DND-41 (cell line): ENCODE data around the gene FUT3.

ENCODE experiments used
- ATAC-seq: fragments of 200-7000 bp; cut with Tn5 transposase; 3 replicates; pipeline ENCODE4 v1.9.1; 2021; ENCODE audit warnings: low read depth; ENCODE audit not compliant: insufficient read depth
- DNase-seq: peaks from one replicate; pipeline ENCODE4 v3.0.0-alpha.2; 2020
- H2AFZ ChIP-seq: 2 replicates; pipeline ENCODE4 v1.6.0; 2012; ENCODE audit warnings: low read depth, low read length
- H3K27ac ChIP-seq: 2 replicates; pipeline ENCODE4 v1.5.1; 2012; ENCODE audit warnings: low read length, inconsistent platforms
- H3K27me3 ChIP-seq: fragments of 200-600 bp; sonication (generic); 2 replicates; pipeline ENCODE4 v1.6.0; 2012; ENCODE audit warnings: low read length, mild to moderate bottlenecking, inconsistent platforms; ENCODE audit not compliant: insufficient read depth, poor library complexity
- H3K36me3 ChIP-seq: 2 replicates; pipeline ENCODE4 v1.5.1; 2012; ENCODE audit warnings: low read length, inconsistent platforms; ENCODE audit not compliant: insufficient read depth
- H3K4me1 ChIP-seq: 2 replicates; pipeline ENCODE4 v1.5.1; 2012; ENCODE audit warnings: mild to moderate bottlenecking, low read length; ENCODE audit not compliant: insufficient read depth
- H3K4me2 ChIP-seq: 2 replicates; pipeline ENCODE4 v1.6.0; 2012; ENCODE audit warnings: mild to moderate bottlenecking, moderate library complexity, low read length, inconsistent platforms; ENCODE audit not compliant: insufficient read depth
- H3K4me3 ChIP-seq, 2 experiments: fragments of 200-600 bp in 1 of 2; shearing (Covaris generic) in 1 of 2; 2 replicates each; pipeline ENCODE4 v1.5.1; 2012 to 2016; ENCODE audit warnings: inconsistent platforms in 2 of 2, low read length in 2 of 2, mild to moderate bottlenecking in 2 of 2, low read depth in 1 of 2, moderate library complexity in 1 of 2
- H3K79me2 ChIP-seq: 2 replicates; pipeline ENCODE4 v1.6.0; 2012; ENCODE audit warnings: low read length, inconsistent platforms; ENCODE audit not compliant: insufficient read depth
- H3K9ac ChIP-seq: 2 replicates; pipeline ENCODE4 v1.6.0; 2012; ENCODE audit warnings: low read depth, mild to moderate bottlenecking, inconsistent platforms, low read length, moderate library complexity
- H3K9me3 ChIP-seq: 2 replicates; pipeline ENCODE4 v1.5.1; 2012; ENCODE audit warnings: low read length, moderate library complexity, mild to moderate bottlenecking, inconsistent platforms; ENCODE audit not compliant: insufficient read depth, severe bottlenecking
- H4K20me1 ChIP-seq: 2 replicates; pipeline ENCODE4 v1.6.0; 2012; ENCODE audit warnings: low read length; ENCODE audit not compliant: insufficient read depth
- EZH2 ChIP-seq: IDR thresholded peaks from 3 replicates; pipeline ENCODE4 v1.6.1; 2012; ENCODE audit warnings: borderline replicate concordance, low read depth, mild to moderate bottlenecking, moderate library complexity, low read length, inconsistent platforms; ENCODE audit not compliant: severe bottlenecking
- TF ChIP-seq, protein P1 (sequence below): IDR thresholded peaks from 2 replicates; pipeline ENCODE4 v1.5.1; 2012; ENCODE audit warnings: borderline replicate concordance, low read length, moderate library complexity, mild to moderate bottlenecking; ENCODE audit not compliant: poor library complexity, severe bottlenecking; ENCODE audit errors: extremely low read depth

The FUT3 gene

DNA sequence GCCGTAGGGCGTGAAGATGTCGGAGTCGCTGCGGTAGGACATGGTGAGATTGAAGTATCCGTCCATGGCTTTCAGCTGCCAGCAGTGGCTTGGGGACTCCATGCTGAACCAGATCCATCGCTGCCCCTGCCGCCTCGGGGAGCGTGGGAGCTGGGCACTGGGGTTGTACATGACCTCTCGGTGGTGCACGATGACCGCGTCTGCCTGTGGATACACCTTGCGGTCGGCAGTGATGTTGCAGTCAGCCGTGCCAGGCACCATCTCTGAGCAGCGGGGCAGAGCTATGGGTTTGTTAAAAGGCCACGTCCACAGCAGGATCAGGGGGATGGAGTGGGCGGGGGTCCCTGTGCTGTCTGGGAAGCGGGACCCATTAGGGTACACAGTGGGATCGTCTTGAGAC lies 19.2 kb downstream of the FUT3 start:
- Histone ChIP-seq H3K4me1 (no peaks in the 10 kb centered on the region), H2AFZ (no peak overlapping the region), H3K27ac (no peak overlapping the region), H3K9me3 (no peaks in the 10 kb centered on the region), H3K4me2 (no peak overlapping the region), H4K20me1 (no peaks in the 10 kb centered on the region; the same call in 1 of the 2 replicates), H3K9ac (no peak overlapping the region), H3K36me3 (no peaks in the 10 kb centered on the region), H3K79me2 (no peaks in the 10 kb centered on the region), H3K4me3 (no peak overlapping the region), H3K27me3 (peaks cover 14% of the 10 kb centered on the region)
- DNase-seq (no peak), ATAC-seq (no peak)
- TF ChIP-seq, protein P1, sequence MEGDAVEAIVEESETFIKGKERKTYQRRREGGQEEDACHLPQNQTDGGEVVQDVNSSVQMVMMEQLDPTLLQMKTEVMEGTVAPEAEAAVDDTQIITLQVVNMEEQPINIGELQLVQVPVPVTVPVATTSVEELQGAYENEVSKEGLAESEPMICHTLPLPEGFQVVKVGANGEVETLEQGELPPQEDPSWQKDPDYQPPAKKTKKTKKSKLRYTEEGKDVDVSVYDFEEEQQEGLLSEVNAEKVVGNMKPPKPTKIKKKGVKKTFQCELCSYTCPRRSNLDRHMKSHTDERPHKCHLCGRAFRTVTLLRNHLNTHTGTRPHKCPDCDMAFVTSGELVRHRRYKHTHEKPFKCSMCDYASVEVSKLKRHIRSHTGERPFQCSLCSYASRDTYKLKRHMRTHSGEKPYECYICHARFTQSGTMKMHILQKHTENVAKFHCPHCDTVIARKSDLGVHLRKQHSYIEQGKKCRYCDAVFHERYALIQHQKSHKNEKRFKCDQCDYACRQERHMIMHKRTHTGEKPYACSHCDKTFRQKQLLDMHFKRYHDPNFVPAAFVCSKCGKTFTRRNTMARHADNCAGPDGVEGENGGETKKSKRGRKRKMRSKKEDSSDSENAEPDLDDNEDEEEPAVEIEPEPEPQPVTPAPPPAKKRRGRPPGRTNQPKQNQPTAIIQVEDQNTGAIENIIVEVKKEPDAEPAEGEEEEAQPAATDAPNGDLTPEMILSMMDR: no peak
- no peak for TF ChIP-seq EZH2

DNA sequence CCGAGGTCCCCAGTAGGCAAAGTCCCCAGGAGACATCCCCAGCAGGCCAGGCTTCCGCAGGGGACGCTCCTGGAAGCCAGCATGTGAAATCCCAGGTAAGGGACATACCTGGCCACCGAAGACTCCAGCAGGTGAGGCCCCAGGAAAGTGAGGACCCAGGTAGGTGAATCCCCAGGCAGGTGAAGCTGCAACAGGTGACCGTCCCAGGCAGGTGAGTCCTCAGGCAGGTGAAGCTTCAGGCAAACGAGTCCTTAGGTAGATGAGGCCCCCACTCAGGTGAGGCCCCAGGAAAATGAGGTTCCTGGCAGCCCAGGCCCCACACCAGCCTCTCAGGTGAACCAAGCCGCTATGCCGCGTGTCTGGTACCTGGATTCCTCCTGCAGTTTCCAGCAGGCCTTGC lies 20.1 kb downstream of the FUT3 start:
- DNase-seq (no peak), ATAC-seq (no peak)
- H3K9me3 ChIP-seq: no peaks in the 10 kb centered on the region
- no peak overlapping the region for H3K4me2 ChIP-seq
- H3K9ac ChIP-seq: no peak overlapping the region
- H3K4me1 ChIP-seq: peaks cover 8% of the 10 kb centered on the region
- H3K4me3 ChIP-seq: no peak overlapping the region
- H3K27me3 ChIP-seq: peaks cover 17% of the 10 kb centered on the region
- no peak overlapping the region for H3K27ac ChIP-seq
- H2AFZ ChIP-seq: no peak overlapping the region
- H3K79me2 ChIP-seq: no peaks in the 10 kb centered on the region
- H3K36me3 ChIP-seq: no peaks in the 10 kb centered on the region
- H4K20me1 ChIP-seq: peaks cover 3% of the 10 kb centered on the region
- TF ChIP-seq EZH2: no peak

DNA sequence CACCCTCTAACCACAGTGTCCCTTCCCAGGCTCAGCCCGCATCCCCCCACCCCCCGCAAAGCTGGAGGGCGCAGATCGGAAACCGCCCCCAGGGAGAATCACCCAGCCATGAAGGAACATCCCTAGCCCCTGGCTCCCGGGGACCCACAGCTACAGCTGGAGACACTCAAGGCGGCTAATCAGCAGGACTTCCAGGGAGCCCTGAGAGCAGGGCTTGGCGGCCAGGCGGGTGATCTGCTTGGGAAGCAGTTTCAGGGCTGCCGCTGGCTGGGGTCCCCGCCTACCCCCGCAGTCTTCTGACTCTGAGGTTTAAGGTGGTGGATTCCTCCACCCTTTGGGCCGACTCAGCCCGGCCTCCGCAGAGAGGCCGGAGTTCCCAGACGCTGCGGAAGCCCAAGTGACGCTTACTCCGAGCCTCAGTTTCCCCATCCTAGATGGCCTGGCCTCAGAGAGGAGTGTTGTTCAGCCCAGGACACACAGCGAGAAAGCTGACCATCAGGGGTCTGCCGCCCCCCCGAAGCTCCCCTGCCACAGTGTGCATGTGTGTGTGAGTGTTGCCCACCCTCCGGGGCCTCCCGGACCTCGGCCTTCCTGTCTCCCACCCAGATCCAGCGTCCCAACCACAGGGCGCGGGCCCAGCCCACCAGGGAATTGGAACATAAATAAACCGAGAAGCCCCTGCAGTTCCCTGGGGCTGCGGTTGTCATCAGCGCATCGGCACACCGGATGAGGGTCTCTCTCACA lies 21.5 kb downstream of the FUT3 start:
- no peak for TF ChIP-seq EZH2
- TF ChIP-seq, protein P1: no peak
- DNase-seq: no peak
- Histone ChIP-seq H3K4me3 (no peak overlapping the region), H3K9me3 (no peaks in the 10 kb centered on the region), H2AFZ (no peak overlapping the region), H3K36me3 (no peaks in the 10 kb centered on the region), H3K9ac (no peak overlapping the region), H3K27me3 (peaks cover 17% of the 10 kb centered on the region), H3K4me1 (peaks cover 9% of the 10 kb centered on the region), H3K4me2 (no peak overlapping the region), H3K79me2 (no peaks in the 10 kb centered on the region), H4K20me1 (peaks cover 3% of the 10 kb centered on the region), H3K27ac (no peak overlapping the region)
- no peak for ATAC-seq

DNA sequence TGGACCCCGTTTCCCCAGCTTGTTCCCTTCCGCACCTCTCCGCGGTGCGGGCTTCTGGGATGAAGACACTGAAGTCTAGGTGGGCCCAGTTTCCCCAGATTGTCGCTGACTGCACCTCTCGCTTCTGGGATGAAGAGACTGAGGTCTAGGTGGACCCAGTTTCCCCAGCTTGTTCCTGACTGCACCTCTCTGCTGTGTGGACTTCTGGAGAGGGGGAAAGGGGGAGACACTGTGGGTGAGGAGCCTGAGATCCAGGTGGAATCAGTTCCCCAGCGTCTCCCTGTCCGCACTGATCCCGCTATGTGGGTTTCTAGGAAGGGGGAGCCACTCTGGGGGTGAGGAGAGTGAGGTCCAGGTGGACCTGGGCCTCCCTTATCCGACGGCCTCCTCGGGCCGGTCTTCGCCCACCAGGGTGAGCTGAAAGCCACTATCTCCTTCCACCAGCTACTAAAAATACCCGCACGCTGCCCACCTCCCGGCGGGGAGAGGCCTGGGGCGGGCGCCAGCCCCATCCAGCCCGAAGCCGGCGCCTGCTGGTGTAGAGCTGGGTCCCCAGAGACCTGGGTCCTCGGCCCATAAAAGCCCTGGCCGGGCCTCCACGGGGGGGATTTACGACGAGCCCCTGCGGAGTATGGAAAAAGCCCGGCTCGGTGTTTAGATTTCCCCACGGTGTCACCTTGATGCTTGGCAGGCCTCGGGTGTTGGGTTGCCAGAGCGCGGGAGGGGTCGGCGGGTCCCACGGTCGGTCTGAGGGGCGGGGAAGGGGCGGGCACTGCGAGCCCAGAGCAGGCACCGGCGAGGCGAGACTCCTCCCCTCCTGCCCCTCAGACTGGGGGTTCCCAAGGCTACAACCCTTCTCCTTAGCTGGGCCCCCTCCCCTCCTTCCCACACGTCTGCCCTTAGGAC lies 22.3 kb downstream of the FUT3 start:
- Histone ChIP-seq H3K27me3 (peaks cover 13% of the 10 kb centered on the region), H3K79me2 (no peaks in the 10 kb centered on the region), H3K36me3 (no peaks in the 10 kb centered on the region), H2AFZ (no peak overlapping the region), H3K4me2 (no peak overlapping the region), H3K4me1 (peaks cover 9% of the 10 kb centered on the region), H3K27ac (no peak overlapping the region), H4K20me1 (peaks cover 3% of the 10 kb centered on the region), H3K9ac (no peak overlapping the region), H3K9me3 (no peaks in the 10 kb centered on the region), H3K4me3 (no peak overlapping the region)
- TF ChIP-seq, protein P1: no peak
- no peak for TF ChIP-seq EZH2
- DNase-seq (no peak), ATAC-seq (no peak)
